SK-N-MC (cell line): ENCODE results near the gene ZNF385A.

Source experiments
- DNase-seq: peaks from one replicate; pipeline ENCODE4 v3.0.0-alpha.2; 2011; ENCODE audit warnings: low read depth, low spot score
- H3K27ac ChIP-seq: fragments of 200-600 bp; sonication (generic); 2 replicates; pipeline ENCODE4 v1.5.1; 2016; ENCODE audit warnings: mixed run types
- H3K36me3 ChIP-seq: fragments of 200-600 bp; sonication (generic); 2 replicates; pipeline ENCODE4 v1.6.1; 2017; ENCODE audit warnings: antibody characterized with exemption, low read length, mixed read lengths; ENCODE audit not compliant: insufficient read depth
- H3K4me3 ChIP-seq: fragments of 200-600 bp; sonication (generic); 2 replicates; pipeline ENCODE4 v1.5.1; 2016
- H3K9ac ChIP-seq: fragments of 200-600 bp; sonication (generic); 2 replicates; pipeline ENCODE4 v1.8.0; 2017; ENCODE audit warnings: mixed run types, mixed read lengths; ENCODE audit not compliant: insufficient read length
- H3K9me3 ChIP-seq: fragments of 200-600 bp; sonication (generic); 2 replicates; pipeline ENCODE4 v1.6.1; 2017; ENCODE audit warnings: low read depth, mild to moderate bottlenecking, antibody characterized with exemption, low read length, moderate library complexity, mixed read lengths
- EZH2 ChIP-seq: fragments of 200-600 bp; sonication (generic); IDR thresholded peaks from one replicate; pipeline ENCODE4 v1.6.1; 2017; ENCODE audit warnings: antibody characterized with exemption
- FOXP2 ChIP-seq: optimal IDR thresholded peaks from 2 replicates; pipeline ENCODE3; 2011; ENCODE audit warnings: mild to moderate bottlenecking, moderate library complexity; ENCODE audit not compliant: insufficient read depth; ENCODE audit errors: extremely low read length, control extremely low read depth
- POLR2AphosphoS5 ChIP-seq: IDR thresholded peaks from 2 replicates; pipeline ENCODE4 v1.6.1; 2012; ENCODE audit warnings: mild to moderate bottlenecking, low read depth, low read length, borderline replicate concordance

Gene ZNF385A

GRCh38 chr12:54384591-54385041, at the start of gene ZNF385A:
Gene ZNF385A (minus strand): TSS chr12:54384733. CDS start chr12:54384514, 219 bp downstream.
- Histone ChIP-seq H3K4me3 (no peak within 1 kb of the TSS), H3K9me3 (no peaks in the 10 kb centered on the region), H3K36me3 (peaks cover 8% of the 10 kb centered on the region; the same call in 1 of the 2 replicates), H3K9ac (peak within 1 kb of the TSS; percentile 8), H3K27ac (peak within 1 kb of the TSS; percentile 32; the same call in 1 of the 2 replicates)
- TF ChIP-seq POLR2AphosphoS5 = no peak
- TF ChIP-seq EZH2 = no peak
- TF ChIP-seq FOXP2 = no peak
- no peak for DNase-seq

- H3K36me3 ChIP-seq = no peaks in the 10 kb centered on the region
- no peaks in the 10 kb centered on the region for H3K9me3 ChIP-seq
- DNase-seq = no peak
- no peak overlapping the region for H3K9ac ChIP-seq
- no peak overlapping the region for H3K27ac ChIP-seq
- H3K4me3 ChIP-seq = no peak overlapping the region
- TF ChIP-seq POLR2AphosphoS5 (no peak), FOXP2 (no peak), EZH2 (no peak)
Measured at GRCh38 chr12:54432815-54433164, 48.3 kb upstream of the ZNF385A start.

- Histone ChIP-seq H3K9me3 (no peaks in the 10 kb centered on the region), H3K4me3 (no peak overlapping the region), H3K27ac (no peak overlapping the region; the same call in 1 of the 2 replicates), H3K36me3 (no peaks in the 10 kb centered on the region), H3K9ac (peak overlapping the region; percentile 7)
- no peak for DNase-seq
- TF ChIP-seq POLR2AphosphoS5 = no peak
- no peak for TF ChIP-seq FOXP2
- TF ChIP-seq EZH2 = no peak
Measured at GRCh38 chr12:54431911-54432814, 47.6 kb upstream of the ZNF385A start.

- TF ChIP-seq POLR2AphosphoS5 (no peak), EZH2 (no peak), FOXP2 (no peak)
- no peak overlapping the region for H3K27ac ChIP-seq
- DNase-seq = no peak
- H3K9ac ChIP-seq = no peak overlapping the region
- H3K9me3 ChIP-seq = no peaks in the 10 kb centered on the region
- no peak overlapping the region for H3K4me3 ChIP-seq
- no peaks in the 10 kb centered on the region for H3K36me3 ChIP-seq
Measured at GRCh38 chr12:54430471-54431069, 46.0 kb upstream of the ZNF385A start.

- Histone ChIP-seq H3K9me3 (no peaks in the 10 kb centered on the region), H3K36me3 (no peaks in the 10 kb centered on the region), H3K4me3 (no peak overlapping the region), H3K9ac (no peak overlapping the region), H3K27ac (no peak overlapping the region)
- TF ChIP-seq POLR2AphosphoS5 (no peak), EZH2 (no peak), FOXP2 (no peak)
- DNase-seq = no peak
Measured at GRCh38 chr12:54429014-54429471, 44.5 kb upstream of the ZNF385A start.

GRCh38 chr12:54428050-54429013, 43.8 kb upstream of the ZNF385A start:
- no peak overlapping the region for H3K9ac ChIP-seq
- H3K36me3 ChIP-seq = no peaks in the 10 kb centered on the region
- H3K4me3 ChIP-seq = no peak overlapping the region
- H3K9me3 ChIP-seq = no peaks in the 10 kb centered on the region
- DNase-seq = no peak
- TF ChIP-seq POLR2AphosphoS5 (no peak), FOXP2 (no peak), EZH2 (no peak)
- no peak overlapping the region for H3K27ac ChIP-seq

- Histone ChIP-seq H3K9ac (no peak overlapping the region), H3K9me3 (no peaks in the 10 kb centered on the region), H3K36me3 (no peaks in the 10 kb centered on the region), H3K4me3 (no peak overlapping the region), H3K27ac (no peak overlapping the region)
- DNase-seq = no peak
- TF ChIP-seq POLR2AphosphoS5 = no peak
- no peak for TF ChIP-seq EZH2
- no peak for TF ChIP-seq FOXP2
Measured at GRCh38 chr12:54427106-54427505, 42.6 kb upstream of the ZNF385A start.
